NCI-H2107 (cell line): ENCODE data around the gene MCM3AP.
"Not testable (repeated sequence)": the region's sequence is repeated elsewhere in the genome, so short reads cannot be mapped to it uniquely, and the experiment has no call there.

Experiments
- DNase-seq: peaks from one replicate; lab custom pipeline; 2025; lab: John Stamatoyannopoulos, UW

MCM3AP gene

DNA sequence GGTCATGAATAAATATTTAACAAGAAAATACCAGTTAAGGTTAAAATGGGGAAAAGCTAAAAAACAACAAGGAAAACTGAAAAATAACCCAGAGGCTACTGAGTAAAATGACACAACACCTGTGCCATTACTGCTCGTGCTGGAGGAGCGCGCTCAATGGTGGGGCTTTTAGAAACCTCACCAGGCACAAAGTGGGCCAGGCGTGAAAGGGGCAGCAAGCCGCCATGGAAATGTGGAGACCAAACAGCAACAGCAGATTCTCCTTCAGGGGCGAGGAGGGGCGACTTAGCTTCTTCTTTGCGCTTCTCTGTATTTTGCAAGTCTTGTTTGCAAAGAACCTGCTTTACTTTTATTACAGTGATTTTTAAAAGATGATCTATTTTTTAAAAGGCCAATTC is 82.2 kb downstream of the MCM3AP start:
- no peak for DNase-seq

DNA sequence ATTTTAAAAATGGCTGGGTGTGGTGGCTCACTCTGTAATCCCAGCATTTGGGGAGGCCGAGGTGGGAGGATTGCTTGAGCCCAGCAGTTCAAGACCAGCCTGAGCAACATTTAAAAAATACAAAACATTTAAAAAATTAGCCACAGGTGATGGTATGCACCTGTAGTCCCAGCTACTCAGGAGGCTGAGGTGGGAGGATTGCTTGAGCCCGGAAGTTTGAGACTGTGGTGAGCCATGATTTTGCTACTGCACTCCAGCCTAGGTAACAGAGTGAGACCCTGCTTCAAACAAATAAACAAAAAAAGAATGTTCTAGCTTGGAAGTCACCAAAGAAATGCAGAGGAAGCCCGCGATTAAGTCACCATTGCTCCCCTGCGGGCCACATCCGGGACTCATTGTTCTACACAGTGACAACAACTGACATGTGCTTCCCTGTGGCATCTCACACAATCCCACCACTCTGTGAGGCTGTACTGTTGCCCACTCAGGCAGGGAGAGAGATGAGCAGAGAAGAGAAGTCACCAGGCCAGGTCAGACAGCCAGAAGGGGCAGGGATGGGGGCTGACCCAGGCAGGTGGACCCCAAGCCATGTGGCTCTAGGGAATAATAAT is 82.7 kb downstream of the MCM3AP start:
- no peak for DNase-seq

DNA sequence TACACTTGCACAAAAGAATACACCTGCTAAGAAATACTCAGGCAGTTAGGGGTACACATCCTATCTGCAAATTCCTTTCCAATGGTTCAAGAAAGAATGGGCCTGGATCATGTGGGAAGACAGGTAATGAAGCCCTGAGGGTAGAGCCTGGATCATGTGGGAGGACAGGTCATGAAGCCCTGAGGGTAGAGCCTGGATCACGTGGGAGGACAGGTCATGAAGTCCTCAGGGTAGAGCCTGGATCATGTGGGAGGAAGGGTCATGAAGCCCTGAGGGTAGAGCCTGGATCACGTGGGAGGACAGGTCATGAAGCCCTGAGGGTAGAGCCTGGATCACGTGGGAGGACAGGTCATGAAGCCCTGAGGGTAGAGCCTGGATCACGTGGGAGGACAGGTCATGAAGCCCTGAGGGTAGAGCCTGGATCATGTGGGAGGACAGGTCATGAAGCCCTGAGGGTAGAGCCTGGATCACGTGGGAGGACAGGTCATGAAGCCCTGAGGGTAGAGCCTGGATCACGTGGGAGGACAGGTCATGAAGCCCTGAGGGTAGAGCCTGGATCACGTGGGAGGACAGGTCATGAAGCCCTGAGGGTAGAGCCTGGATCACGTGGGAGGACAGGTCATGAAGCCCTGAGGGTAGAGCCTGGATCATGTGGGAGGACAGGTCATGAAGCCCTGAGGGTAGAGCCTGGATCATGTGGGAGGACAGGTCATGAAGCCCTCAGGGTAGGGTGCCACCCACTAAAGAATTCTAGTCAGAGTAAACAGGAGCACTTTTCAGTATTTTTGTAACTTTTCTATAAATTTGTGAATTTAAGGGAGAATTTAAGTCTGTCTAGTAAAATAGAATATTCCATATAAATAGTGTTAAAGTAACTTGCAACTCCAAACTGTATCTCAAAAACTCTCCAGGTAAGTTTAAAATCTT is 84.3 kb downstream of the MCM3AP start:
- not testable (repeated sequence) for DNase-seq

DNA sequence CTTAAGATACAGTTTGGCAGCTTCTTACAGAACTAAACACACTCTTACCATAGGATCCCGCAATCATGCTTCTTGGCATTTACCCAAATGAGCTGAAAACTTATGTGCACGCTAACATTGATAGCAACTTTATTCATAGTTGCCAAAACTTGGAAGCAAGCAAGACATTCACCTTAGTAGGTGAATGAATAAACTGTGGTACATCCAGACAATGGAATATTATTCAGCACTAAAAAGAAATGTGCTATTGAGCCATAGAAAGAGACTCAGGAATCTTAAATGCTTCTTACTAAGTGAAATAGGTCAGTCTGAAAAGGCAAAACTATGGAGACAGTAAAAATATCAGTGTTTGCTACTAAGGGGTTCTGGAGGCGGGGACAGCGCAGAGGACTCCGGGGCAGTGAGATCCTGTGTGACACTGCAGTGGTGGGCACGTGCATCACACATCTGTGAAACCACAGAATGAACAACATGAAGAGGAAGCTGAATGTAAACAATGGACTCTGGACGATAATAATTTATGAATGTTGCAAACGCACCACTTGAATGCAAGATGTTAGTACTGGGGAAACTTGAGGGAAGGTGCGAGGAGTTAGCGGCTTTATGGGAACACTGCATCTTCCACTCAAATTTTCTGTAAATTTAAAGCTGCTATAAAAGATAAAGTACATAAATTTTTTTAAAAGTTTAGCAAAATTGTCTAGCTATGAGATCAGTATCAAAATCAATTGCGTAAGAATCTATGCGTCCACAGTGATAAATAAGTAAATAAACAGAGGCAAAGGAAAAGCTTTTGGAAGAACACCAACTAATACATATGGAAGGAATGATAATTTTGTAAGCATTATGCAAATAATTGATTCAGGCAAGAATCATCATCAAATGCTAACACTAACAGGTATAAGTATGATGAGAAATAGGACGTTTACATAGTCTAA is 85.7 kb downstream of the MCM3AP start:
- no peak for DNase-seq

DNA sequence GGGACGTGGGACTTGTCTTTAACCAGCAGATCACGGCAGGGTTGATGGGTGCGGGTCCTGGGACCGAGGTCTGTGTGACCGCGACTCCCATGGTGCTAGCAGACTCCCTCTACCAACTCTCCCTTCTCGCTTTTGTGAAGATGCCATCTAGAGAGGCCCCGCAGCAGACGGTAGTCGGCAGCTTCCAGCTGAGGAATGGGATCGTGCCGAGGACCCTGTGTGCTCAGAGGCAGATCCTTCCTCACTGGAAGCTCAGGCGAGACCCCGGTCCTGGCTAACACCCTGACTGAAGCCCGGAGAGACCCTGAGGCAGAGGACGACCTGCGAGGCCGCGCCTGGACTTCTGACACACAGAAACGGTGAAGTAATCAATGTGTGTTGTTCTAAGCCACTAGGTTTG is 88.7 kb downstream of the MCM3AP start:
- DNase-seq, result no peak

DNA sequence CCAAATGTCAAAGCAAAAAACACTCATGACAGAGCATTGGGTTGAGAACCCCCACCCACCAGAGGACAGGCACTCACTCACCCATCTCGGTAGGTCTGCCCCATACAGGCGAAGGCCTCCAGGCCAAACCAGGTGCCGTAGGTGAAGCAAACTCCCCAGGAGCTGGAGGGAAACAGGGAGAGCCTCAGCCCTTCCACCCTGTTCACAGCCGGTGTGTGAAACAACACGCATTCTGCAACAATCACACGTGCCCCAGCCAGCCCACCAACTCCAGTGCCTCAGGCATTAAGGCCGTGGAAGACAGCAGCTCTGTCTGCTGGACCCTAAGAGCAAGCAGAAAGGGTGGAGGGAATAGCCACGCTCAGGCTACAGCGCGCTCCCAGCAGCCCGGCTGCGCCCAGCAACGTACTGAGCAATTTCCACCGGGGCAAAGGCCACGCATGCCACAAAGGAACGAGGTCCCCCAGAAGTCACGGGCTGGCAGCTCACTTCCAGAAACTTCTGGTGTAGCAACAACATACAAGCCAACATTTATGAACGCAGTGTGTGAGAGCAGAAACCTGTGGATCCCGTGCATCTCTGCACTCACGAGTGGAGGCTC is 89.7 kb downstream of the MCM3AP start:
- DNase-seq, result no peak

DNA sequence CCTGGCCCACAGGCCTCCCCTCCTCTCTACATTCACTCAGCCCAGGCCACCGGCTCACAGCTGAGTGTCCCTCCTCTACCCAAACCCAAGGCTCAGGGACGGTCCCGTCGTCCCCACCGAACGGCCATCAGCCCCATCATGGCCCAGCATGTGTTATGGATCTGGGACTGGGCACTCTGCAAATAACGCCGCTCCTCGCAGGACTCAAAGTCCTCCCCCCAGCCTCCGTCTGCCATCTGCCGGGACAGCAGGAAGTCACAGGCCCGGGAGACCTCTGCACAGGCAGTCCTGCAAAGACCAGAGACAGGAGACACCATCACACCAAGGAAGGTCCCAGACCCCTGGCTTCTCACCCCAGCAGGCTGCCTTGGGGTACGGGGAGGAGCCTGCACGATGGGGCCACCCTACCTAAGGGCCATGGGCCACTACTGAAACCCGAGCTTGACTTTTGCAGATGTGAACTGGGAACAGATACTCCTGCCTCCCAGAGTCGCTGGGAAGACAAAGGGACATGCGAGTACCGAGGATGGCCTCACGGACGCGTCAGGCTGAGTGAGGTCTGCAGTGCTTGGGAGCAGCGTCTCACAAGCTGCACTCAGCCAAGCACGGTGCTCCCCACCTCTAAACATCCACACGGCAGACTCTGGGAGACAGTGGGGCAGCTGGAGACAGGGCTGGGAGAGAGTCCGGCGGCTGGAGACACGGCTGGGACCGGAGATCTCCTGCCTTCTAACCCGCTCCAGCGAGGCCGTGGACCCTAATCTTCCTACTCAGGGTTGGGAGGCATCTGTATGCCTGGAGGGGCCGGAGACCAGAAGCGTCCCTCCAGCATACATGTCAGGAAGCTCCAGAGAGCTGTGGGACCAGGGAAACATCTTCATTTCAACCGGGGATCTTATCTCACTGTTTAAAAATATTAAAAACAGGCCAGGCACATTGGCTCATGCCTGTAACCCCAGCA is 90.8 kb downstream of the MCM3AP start:
- DNase-seq, result no peak

DNA sequence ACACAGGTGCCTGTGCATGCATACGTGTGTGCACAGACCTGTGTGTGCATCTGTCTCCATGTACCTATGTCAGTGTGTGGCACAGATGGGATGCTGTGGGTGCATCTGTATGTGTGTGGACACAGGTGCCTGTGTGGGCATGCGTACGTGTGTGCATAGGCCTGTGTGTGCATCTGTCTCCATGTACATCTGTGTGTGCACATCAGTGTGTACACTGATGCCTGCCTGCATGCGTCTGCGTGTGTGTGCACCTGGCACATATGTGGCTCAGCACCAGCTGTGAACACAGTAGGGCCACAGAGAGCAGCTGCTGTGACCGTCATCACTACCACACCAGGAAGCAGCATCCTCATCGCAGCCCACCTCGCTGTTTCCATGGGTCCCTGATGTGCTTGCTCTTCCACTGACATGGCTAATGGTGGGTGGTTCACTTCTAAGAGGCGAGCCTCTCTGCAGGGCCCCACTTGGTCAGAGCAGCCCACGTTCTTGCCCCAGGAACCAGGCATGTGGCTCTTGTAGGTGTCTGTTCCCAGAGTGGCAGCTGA is 91.5 kb downstream of the MCM3AP start:
- DNase-seq, result no peak

DNA sequence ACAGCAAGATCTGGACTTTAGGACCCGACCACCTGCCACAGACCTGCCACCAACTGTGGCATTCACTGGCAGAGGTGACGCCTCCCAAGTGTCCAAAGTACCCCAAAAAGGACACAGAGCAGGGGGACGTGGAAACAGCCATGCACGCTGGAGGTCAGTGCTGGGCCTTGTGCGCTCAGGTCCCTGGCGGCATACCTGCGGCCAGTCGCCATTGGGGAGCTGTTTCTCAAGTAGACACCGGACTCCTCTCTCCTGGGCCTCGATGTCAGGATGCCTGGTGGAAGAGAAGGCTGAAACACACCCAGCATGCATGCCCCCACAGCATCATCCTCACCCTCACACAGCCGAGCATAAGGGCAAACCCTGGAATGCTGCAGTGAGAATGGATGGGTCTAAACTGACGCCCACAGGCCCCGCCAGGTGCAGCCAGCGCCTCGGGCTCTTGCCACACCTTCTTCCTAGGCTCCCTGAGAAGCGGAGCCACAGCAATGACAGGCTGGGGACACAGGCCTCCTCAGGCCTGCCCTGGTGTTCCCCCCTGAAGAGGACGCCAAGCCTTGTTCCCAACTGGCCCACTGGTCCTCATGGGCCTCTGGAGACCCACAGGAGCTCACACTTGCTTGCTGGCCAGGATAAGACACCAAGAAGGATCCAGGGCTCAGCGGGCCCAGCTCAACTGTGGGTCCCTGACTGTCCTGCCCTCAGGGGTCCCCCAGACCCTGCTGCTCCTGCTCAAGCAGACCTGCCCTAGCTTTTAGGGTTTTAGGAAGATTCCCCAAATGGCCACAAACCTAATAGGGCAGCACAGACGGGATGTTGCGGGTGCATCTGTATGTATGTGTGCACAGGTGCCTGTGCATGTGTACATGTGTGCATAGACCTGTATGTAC is 93.5 kb downstream of the MCM3AP start:
- no peak for DNase-seq

DNA sequence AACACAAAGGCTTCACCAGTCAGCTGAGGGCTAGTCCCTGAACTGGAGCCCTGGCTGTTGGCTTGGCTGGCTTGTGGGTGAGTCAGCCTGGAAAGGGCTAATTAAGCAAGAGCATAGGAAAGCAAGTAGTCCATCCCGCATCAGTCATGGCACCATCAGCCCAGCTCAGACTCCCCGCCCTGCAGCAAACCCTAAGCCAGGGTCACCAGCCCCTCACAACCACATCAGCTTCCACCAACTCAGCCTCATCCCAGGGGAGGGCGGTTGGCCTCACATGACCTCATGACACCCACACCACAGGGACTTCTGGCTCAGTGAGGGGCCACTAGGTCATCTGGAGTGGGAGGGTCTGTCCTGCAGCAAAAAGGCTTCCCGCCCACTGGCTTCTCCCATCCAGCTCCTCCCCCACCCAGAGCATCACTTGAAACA is 94.1 kb downstream of the MCM3AP start:
- DNase-seq, result no peak

DNA sequence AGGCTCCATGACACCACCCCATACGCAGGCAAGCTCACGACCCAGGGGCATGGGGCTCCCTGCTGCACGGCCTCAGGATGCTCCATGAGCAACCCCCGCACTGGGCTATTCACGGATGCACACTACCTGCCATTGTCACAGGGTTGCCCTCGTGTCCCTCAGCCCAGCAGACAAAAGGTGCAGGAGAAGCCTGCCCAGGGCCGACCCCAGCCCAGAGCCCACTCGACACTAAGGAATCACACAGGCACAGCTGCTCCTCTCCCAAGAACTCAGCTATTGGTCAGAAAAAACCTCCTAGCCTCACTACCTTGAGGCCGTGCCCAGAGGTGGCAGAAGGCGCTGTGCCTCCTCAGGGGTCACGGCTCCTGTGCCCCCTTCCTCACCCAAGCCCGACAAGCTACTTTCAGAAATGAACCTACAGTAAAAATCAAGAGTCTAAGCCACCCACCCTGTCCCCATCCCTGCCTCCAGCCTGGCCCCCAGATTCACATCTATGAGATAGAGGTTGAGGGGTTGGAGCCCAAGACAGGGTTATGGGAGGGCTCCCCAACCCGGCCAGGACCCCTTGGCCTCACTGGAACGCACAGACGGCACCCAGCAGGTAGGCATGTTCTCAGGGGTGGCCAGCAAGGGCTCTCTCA is 94.8 kb downstream of the MCM3AP start:
- no peak for DNase-seq

DNA sequence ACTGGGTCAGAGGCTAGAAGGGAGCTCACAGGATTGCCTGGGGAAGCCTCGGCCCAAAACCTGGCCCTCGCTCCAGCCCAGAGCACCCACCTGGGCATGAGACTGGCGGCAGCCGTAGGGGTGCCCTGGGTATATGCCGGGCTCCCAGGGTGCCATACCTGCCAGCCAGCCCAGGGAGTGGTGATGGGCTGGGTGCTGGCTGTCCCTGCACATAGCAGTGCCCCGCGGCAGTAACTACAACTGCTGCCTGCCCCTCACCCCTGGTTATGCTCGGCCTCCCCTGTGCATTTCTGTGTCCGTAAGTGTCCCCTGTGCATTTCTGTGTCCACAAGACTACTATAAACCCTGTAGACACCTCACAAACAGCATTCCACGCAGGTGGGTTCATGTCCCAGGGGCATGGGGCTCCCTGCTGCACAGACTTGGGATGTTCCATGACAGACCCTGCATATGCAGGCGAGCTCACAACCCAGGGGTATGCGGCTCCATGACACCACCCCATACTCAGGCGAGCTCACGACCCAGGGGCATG is 95.4 kb downstream of the MCM3AP start:
- DNase-seq, result no peak

DNA sequence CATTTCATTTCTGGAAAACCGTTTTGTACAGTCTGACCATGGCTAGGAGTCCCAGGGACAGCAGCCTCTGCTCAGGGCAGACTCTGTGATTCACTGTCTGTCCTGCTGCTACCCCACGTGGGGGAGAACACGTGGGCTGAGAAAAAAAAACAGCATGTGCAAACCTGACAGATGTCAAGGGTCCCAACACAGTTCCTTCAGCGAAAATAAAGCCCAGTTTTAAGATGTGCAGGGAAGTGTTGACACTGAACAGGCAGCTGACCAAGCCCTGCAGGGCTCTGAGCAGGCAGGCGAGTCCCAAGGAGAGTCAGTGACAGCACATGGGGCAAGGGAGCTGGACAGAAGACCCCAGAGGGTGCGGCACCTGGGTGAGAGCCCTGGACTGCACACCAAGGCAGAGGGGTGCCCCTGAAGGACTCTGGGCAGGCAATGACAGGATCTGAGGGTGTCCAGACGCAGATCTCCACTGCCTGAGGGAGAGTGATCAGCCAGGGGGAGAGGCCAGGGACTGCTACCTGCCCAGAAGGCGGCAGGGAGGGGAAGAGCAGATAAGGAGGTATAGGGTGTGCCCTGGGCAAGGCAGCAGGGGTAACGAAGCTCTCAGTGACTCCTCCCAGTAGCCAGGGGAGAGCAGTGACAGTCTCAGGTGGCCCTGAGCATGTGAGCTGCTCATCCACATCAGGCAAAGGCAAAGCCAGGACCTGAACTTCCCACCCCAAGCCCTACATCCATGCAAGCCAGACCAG is 96.0 kb downstream of the MCM3AP start:
- no peak for DNase-seq

DNA sequence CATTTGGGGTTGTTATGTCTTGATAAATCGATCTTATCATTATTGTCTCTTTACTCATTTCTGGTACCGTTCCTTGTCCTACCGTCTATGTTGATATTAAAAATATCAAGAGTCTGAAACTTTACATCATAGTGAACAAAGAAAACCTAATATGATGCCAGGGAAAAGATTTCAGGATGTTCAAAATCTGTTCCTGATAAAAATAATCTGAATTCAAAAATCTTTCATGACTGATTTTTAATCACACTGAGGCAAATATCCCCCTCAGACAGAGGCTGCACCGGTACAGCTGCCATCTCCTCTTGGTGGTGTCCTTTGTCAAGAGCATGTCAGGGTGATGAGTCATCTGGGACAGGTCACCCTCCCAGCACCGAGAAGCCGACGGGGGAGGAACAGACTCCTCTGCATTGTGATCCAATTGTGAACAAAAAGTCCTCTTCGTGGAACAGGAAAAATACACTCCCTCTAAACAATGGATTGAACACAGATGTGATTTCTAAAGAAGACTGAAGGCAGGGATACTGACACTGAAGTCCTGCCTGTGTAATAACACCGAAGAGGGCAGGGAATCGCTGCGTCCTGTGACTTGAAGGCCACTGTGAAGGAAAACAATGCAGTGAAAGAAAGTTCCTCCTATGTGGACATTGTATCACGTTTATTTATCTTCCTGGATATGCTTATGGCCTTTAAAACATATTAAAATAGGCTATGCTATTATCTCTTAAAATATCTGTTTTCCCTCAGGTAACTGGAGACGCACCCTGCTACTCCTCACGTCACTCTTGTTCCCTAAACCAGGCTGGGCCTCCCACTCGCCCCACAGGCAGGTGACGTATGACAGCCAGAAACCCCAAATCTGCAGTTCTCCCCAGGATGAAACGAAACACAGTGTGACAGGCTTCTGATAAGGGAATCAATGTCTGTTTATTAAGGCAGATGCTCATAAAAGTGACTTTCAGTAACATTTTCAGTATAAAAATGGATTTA is 96.9 kb downstream of the MCM3AP start:
- peak; percentile 9 for DNase-seq

DNA sequence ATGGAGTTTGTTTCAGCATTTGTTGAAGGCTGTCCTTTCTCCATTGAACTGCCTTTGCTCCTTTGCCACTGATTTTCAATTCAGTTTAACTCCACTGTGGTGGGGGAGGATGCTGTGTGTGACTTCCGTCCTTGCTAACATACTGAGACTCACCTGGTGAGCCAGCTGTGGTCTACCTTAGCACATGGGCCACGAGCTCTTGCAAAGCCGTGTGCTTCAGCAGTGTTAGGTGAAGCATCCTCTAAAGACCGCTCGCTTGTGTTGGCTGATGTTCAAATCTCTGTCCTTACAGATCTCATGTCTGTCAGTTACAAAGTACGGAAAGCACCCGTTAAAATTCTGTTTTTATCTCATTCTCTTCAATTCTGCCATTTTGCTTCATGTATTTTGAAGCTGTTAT is 97.6 kb downstream of the MCM3AP start:
- no peak for DNase-seq

DNA sequence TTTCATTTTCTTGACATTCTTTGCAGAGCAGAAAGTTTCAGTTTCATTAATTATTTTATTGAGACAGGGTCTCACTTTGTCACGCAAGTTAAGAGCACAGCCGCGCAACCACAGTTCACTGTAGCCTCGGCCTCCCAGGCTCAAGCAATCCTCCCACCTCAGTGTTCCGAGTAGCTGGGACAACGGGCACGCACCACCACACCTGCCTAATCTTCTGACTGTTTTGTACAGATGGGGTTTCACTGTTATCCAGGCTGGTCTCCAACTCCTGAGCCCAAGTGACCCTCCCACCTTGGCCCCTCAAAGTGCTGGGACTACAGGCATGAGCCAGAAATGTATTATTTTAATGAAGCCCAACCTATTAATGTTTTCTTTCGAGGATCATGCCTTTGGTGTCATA is 98.2 kb downstream of the MCM3AP start:
- no peak for DNase-seq

DNA sequence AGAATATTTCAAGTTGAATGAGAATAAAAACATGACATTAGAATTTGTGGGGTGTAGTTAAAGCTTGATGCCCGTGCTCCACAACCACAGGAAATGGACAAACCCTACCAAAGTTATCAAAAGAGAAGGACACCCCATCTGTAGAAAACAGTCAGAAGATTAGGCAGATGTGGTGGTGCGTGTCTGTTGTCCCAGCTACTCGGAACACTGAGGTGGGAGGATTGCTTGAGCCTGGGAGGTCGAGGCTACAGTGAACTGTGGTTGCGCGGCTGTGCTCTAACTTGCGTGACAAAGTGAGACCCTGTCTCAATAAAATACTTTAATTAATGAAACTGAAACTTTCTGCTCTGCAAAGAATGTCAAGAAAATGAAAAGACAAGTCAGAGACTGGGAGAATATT is 99.7 kb downstream of the MCM3AP start:
- DNase-seq, result no peak
